HCEC 1CT (cell line): ENCODE data around the gene PHIP.

Source experiments
- DNase-seq: peaks from one replicate; pipeline ENCODE4 v3.0.0-alpha.2; 2017

PHIP gene

DNA sequence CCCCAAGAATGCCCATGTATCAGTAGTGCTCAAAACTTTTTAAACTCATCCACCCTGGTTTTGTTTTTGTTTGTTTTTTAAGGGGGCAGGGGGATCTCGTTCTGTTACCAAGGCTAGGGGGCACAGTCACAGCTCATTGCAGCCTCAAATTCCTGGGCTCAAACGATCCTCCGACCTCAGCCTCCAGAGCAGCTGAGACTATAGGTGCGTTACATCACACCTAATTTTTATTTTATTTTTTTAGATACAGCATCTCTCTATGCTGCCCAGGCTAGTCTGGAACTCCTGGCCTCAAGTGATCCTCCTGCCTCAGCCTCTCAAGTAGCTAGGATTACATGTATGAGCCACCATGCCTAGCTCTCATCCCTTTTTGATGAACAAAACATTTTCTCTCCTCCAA is 11.2 kb downstream of the PHIP start:
- DNase-seq, result no peak

DNA sequence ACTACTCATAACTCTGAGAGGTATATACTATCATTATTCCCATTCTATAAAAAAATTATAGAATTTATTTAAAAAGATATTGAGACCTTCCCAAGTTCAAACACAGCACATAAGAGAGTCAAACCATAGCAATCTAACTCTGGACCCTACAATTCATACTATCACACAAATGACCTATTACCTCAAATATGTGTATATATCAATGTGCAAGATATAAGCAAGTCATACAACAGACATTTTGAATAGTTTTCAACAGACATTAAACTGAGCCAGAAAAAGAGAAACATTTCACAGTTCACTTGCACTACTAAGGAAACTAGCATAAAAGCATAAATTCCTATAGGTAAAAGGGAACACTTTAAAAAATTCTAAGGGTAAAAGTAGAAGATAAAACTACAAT is 11.7 kb downstream of the PHIP start:
- DNase-seq, result no peak

DNA sequence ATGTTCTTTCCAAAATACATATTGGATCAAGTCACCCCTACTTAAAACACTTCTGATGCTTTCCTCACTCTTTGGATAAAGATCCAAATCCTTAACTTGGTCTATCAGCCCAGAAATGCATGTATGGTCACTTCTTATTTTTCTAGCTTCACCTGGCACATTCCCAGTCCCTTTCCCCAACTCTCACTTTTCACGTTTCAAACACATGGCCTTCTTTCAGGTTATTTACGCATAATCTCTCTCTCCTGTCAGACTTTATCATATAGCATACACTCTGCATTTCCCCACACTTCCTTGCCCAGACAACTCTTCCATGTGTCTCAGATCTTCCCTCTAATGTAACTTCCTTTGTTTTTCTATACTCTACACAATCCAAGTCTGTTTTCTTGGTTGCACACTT is 12.8 kb downstream of the PHIP start:
- DNase-seq, result no peak

DNA sequence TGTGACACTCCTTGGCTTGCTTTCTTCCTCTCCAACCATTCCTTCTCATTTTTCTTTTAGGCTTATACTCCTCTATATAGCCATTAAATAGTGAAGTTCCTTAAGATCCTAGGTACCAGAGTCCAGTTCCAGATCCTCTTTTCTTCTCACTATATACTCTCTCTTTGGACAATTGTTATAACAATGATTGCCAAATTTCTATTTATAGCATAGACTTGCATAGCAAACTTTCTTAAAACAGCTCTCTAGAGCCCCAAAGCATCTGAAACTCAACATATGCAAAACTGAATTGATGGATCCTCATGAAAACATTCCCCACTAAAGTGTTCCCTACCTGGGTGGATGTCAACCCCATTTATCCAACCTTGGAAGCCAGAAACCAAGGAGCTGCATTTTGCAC is 13.4 kb downstream of the PHIP start:
- DNase-seq, result no peak

- DNase-seq, result no peak
Observed at GRCh38 chr6:79062708-79063107, 15.3 kb downstream of the PHIP start.

GRCh38 chr6:79057746-79058145 is 20.3 kb downstream of the PHIP start:
- no peak for DNase-seq

GRCh38 chr6:79056226-79056625 is 21.8 kb downstream of the PHIP start:
- DNase-seq, result no peak

GRCh38 chr6:79048611-79049010 is 29.4 kb downstream of the PHIP start:
- DNase-seq, result peak; percentile 45

- no peak for DNase-seq
Observed at GRCh38 chr6:79047072-79047471, 31.0 kb downstream of the PHIP start.

- DNase-seq, result no peak
Observed at GRCh38 chr6:79045966-79046365, 32.1 kb downstream of the PHIP start.

GRCh38 chr6:79042799-79043126 is 35.3 kb downstream of the PHIP start:
- DNase-seq, result no peak

DNA sequence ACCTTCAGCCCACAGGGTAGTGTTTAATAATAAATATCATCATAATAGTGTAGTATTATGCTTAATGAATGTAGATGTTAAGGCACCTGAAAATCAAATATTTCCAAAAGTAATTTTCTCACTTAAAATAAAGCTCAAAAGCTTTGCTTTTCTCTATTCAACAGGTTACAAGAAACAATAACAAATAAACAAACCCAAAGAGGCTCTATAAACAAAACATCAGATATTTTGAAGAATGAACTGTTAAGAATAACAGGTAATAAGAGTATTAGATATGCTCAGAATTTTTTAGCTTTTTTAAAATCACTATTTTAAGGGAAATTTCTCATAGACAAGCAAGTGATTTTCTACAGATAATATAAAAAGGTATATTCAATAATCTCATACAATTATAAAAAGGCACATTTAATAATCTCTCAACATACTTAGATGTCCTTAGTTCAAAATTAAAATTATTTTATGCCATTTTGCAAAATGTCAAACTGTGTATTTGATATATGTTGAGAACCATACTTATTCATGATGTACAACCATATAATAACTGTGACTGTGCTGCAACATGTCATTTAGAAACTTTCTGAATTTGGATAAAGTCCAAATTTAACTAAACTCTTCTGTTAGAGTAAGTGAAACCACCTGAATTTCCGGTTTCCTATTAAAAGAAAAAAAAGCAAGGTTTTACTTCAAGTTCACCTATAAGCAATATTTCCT is 35.8 kb downstream of the PHIP start:
- DNase-seq, result no peak

- DNase-seq, result no peak
Observed at GRCh38 chr6:79040083-79040482, 38.0 kb downstream of the PHIP start.

DNA sequence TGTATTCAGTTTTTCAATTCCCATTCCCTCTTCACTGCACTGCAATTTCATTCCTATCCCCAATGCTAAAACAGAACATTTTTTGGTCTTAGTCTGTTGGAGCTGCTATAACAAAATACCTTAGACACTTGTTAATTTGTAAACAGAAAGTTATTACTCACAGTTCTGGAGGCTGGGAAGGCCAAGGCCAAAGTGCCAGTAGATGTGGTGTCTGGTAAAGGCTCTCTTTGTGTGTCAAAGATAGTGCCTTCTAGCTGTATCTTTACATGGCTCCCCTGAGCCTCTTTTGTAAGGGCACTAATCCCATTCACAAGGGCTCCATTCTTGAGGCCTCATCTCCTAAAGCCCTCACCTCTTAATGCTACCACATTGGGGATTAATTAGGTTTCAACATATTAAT is 40.0 kb downstream of the PHIP start:
- DNase-seq, result no peak

GRCh38 chr6:79034865-79035264 is 43.2 kb downstream of the PHIP start:
- DNase-seq, result no peak

- DNase-seq, result no peak
Observed at GRCh38 chr6:79033279-79033678, 44.8 kb downstream of the PHIP start.

DNA sequence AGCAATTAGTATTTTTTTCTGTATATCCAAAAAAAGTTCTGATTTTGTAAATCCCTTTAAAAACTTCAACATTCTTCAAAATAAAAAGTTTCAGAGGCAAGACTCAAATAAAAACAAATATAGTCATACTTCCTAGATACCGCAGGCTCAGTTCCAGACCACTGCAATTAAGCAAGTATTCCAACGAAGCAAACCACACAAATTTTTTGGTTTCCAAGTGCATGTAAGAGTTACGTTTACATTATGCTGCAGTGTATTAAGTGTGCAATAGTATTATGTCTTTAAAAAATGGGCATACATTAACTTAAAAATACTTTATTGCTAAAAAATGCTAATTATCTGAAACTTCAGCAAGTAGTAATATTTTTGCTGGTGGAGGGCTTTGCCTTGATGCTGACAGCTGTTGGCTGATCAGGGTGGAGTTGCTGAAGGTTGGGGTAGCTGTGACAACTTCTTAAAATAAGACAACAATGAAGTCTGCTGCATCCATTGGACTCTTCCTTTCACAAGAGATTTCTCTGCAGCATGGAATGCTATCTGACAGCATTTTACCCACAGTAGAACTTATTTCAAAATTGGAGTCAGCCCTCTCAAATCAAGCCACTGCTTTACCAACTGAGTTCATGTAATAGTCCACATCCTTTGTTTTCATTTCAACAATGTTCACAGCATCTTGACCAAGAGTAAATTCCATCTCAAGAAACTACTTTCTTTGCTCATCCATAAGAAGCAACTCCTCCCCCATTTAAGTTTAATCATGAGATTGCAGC is 46.0 kb downstream of the PHIP start:
- DNase-seq, result peak; percentile 34

- no peak for DNase-seq
Observed at GRCh38 chr6:79030511-79030910, 47.5 kb downstream of the PHIP start.

GRCh38 chr6:79030023-79030422 is 48.0 kb downstream of the PHIP start:
- DNase-seq, result no peak

DNA sequence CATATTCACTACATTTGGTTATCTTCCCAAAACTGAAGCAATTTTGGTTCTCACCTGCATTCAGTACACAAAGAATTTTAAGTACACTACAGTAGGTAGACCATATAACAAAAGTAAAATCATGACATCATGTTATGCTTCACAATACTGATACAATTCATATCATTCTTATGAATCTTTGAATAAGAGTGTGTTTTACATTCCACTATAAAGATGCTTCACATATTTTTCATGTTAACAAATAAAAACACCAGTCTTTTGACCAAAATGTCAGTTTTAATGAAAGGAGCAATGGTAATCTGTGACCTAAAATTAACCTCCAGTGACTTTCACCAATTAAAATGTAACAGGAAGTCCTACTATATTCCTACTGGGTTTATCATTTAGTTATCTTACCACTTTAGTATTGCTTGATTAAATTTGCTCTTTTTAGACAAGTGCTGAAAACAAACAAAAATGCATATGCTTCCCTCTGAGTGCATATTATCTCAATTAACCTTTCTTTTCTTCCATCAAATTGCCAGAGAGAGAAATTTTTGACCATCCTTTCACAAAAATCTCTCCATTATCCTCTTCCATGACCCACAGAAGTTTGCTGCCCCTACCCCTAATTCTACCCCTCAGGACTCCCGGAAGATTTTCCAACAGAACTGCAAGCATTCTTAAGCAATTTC is 49.3 kb downstream of the PHIP start:
- no peak for DNase-seq

DNA sequence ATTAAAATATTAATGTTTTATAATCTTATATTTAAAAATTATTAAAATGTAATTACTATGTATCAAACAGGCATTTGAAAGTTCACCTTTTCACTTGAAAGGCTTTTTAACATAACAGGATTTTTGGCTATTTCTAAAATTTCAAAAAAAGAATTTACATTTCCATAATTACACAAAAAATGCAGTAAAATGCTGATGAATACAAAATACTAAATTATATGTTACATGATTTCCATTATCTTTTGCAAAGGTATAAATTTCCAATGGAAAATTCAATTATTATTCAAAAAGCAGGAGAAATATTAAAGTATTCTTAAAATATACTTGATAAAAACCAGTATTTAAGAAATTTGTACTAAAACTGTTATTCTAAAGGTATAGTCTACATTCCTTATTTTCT is 66.1 kb downstream of the PHIP start:
- DNase-seq, result no peak

GRCh38 chr6:79010422-79010821 is 67.6 kb downstream of the PHIP start:
- no peak for DNase-seq

- DNase-seq, result no peak
Observed at GRCh38 chr6:79009819-79010218, 68.2 kb downstream of the PHIP start.

DNA sequence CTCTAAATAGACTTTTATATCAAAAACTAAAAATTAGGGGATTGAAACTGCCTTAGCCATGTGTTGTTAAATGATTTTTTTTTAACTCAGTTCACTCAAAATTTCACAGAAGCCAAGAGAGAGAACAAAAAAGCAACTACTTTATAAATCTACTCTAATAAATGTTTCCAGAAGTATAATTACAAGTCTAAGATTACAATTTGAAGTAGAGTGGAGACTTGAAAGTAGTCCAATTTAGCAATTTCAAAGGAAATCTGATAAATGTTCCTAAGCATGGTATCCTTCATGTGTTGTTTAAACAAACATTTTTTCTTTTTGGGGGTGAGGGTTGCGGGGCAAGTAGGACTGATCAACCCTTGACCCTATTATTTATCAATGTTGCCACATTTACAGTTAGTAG is 72.6 kb downstream of the PHIP start:
- no peak for DNase-seq
